Raji (cell line): Measurements from ENCODE around the gene MYH3.

Source experiments
- POLR2A ChIP-seq: IDR thresholded peaks from 2 replicates; pipeline ENCODE4 v1.6.1; 2011; ENCODE audit warnings: low read depth, low read length, control low read depth; ENCODE audit not compliant: insufficient read depth

Gene MYH3

DNA sequence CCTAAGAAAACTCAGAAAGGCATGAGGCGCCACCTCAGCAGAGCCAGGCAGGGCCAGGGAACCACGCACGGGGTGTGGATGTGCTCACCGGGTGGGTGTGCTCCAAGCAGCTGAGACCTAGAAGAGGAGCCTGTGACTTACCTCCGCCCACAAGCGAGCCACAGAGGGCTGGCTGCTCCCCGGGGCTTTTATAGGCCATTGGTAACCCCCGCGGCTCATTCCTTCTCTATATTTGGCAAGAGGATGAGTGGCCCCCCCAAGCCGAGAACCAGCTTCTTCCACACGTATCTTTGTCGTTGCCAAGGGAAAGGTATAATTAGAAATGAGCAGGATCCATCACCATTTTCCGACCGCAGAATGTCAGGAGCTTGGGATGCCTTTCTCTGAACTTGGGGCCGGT, at the start of gene MYH3:
TSS of gene MYH3 (minus strand) at position 162 of the 400 bp plus-strand sequence. CDS start 2,245 bp downstream, outside the sequence.
- no peak for TF ChIP-seq POLR2A

DNA sequence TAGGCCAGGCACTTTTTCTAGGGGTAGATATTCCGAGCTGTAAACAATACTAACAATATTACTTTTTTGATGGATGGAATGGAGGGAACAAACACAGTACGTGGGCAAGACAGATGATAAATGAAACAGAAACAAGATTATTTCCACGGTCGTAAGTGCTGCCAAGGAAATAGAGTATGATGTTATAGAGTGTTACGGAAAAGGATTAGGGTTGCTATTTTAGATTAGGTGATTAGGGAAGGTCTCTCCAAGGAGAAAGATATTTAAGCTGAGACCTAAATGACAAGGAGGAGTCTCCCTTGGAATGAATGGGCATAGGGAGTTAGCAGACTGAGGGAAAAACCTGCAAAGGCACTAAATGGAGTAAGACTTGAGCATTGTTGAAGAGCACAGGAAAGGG, 48.6 kb upstream of the MYH3 start:
- TF ChIP-seq POLR2A, result no peak

DNA sequence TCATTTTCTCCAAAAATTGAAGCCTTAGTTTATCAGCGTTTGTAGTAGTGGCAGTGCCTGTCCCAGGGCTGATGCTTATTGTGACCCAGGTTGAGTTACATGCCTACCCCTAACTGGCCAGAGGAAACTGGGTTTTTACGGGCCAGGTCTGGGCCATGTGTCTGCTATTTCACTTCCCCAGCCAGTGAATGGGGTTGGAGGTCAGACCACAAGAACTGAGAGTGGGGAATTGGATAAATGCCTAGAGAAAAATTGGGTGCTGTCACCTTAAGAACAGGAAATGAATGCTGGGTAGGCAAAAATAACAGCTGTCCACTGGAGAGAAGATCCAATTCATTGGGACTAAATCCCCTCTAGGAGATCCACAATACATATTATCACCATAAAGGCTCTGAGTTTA, 45.5 kb upstream of the MYH3 start:
- TF ChIP-seq POLR2A, result no peak

DNA sequence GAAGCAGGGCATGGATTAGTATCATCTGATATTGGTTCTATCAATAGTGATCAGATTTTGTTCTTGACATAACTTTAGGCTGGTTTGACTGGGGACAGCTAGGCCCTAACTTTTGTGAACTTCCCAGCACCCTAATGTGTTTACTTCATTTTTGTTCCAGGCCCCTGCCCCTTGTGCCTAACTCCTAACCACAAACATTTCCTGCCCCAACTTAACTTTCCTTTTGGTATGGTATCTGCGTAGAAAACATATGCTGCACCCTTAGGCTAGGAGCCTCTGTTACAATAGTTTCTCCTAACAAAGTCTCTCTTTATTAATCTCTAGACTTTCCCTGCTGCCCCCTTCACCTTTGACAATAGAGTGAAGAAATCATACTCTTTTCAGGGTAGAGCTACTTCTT, 42.7 kb upstream of the MYH3 start:
- TF ChIP-seq POLR2A, result no peak

DNA sequence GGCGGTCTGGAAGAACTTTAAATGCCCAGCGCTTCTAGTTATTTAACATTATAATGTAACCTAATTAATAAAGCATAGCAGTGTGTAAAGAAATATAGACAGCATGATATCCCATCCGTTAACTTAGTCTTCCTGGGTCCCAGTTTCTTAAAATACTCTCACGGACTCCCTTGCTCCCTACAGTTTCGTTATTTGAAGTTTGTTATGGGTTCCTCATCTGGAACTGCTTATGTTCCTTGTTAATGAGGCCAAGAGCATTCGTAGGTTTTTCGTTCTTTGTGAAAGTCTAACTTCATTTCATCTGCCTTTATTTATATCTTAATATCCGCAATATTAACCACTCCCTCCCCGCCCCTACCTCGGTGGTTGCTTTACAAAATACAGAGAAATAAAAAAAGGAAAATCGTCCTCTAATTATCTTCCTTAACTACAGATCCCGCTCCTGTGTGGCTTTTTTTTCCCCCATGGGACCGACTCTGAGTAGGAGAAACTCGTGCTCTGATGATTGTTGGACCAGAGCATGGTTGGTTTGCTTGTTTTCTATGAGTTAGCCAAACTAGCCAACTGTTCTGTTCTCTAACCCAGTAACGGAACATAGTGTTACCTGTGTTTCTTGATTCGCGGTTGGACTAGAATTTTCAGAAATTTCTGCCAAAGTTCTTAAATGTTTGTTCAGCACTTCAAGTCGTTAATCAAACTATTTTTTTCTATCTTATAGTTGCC, 41.1 kb upstream of the MYH3 start:
- TF ChIP-seq POLR2A, result no peak

DNA sequence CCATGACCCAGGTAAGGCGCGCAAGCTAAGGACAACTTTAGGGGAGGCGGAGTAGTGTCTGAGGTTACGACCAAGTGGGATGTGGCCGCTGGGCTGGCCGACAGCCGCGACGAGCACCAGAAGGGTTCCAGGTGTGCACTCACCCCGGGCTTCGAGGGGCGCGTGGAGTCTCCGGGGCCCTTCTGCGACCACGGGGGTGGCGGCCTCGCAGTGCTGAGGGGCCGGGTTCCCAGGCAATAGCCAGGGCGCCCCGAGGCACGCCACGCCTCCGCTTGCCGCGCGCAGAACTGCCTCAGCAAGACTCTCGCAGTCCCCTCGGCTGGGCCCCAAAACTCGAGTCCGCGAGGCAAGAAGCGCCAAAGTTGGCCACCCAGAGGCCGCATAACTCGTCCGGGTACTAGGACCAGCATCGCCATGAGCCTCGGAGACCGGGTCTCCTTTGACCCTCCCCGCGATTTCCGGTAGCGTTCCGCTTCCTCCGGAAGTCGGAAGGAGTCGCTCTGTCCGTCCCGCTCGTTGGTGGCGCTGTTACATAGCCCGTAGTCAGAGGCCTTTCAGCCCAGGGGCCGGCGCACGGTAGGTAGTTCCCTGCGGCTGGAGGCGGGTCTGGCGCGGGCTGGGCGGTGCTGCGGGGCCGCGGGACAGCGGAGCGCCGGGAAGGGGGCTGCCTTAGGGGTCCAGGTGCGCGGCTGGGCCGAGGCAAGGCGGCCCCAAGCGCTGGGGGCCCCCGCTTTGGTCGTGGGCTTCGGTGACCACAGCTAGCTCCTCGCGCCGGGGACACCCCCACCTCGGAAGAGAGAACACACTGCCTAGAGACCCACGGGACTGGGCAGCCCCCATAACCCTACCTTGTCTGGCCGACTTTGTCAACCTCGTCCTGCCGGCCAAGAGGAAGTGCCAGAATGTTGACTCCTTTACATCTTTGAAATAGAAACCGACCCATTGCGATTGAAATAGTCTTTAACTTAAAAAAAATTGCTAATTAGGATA, 40.3 kb upstream of the MYH3 start, which contains the start of the genes ADPRM and SCO1:
TSS of gene ADPRM (plus strand) at position 503 of the 990 bp plus-strand sequence. CDS start 7,333 bp downstream, outside the sequence.
TSS of gene SCO1 (minus strand) at position 442 of the 990 bp plus-strand sequence. CDS start at position 416, 26 bp downstream.
- peak; percentile 96 for TF ChIP-seq POLR2A

DNA sequence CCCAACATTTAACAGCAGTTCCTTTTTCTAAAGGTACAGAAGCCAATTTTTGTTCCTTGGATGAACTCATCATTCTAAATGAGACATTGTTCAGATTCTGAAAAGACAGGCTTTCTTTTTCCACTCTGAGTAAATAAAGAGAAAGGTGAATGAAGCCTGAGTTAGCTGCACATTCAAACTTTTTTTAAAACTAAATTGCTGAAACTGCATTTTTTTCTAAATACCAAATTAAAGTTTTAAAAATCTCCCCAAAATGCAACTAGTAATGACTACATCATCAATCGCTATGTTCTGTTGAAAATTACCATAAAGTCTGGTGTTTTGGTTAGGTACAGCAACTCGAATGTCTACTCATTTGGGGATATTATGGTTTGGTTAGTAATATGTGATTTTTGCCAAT, 30.4 kb upstream of the MYH3 start:
- TF ChIP-seq POLR2A, result no peak

DNA sequence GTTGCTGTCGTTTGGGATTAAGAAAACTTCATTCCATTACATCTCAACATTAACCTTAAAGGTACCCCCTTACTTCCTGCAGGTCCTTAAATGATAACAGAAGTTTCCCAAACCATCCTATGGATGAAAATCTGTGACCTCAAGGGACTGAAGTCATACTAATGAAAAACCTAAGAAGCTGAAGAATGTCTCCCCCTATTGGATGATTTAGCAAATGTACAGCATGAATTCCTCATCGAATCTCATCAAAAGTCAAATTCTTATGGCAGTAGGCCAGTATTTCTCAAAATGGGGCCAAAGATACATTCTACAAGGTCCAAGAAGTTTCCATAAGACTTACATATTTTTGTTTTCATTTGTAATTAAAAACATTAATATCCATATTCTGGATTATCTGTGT, 26.7 kb upstream of the MYH3 start:
- no peak for TF ChIP-seq POLR2A

DNA sequence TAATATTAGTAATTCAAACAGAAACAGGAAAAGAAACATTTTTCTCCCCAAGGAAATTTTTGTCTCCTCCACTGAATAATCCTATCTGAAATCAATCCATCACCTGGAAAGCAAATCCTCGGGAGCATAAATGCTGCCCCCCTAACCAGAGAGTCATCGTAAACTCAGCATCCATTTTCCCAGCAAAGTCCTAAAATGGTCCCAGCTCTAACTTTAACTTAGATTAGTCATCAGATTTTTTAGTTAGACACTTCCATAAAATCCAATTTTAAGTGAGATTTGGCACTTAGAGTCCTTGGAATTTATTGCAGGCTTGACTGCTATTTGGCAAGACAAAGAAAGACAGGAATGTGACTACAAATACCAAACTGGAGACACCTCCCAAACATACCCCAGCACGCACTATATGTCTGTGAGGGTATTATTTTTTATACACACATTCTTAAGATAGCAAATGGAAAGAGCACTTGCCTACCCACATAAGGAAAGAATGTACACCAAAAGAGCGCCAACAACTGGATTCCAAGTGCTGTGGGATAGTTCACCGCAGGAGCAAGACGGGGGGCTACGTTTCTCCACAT, 24.8 kb upstream of the MYH3 start:
- TF ChIP-seq POLR2A, result no peak

DNA sequence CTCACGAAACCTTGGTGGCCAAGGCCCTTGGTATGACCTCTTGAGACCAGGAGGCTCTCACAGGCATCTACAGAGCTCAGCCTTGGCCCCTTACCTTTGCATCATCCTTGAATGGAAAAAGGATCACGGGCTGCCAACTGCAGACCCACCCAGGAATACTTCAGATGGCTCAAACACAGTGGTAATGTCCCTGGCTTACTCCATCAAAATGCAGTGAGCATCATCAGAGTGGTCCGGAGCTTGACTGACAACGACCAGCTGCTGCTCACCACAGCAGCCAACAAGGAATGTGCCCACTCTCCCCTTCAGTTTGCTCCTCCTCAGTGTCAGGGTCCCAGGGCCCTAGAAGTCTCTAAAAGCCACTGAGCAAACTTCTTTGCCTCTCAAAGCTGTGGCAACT, 17.6 kb upstream of the MYH3 start:
- no peak for TF ChIP-seq POLR2A

DNA sequence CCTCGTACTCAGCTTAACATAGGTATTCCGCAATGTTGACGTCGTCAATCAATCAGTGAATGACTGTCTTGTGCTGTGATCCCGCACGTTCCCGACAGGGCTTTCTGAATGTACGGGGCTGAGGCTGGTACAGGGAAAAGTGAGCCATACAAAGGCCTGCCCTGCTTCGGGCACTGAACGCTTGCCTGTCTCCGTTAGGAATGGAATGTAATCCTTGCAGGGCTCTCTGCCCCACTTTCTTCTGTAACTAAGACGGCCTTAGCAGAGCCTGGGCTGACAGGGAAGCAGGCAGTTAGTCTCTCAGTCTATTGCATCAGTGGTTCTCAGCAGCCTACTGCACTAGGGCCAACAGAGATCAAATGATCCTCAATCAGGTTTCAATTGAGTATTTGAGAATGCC, 16.2 kb upstream of the MYH3 start:
- no peak for TF ChIP-seq POLR2A

DNA sequence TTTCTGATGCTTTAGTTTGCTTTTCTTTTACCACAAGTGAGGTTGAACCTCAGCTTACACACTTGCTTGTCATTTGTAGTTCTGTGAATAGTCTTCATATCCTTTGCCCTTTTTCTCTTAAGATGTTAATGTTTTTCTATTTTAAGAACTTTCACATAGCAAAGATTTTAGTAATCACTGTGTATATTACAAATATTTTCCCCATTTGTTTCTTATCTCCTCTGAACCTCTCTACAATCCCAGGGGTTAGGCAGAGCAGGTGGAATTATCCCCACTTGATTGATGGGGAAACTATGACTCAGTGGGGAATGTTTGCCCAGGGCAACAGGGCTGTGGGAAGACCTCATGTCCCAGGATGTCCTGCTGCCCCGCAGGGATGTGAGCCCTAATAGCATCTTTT, 11.7 kb upstream of the MYH3 start:
- TF ChIP-seq POLR2A, result no peak

DNA sequence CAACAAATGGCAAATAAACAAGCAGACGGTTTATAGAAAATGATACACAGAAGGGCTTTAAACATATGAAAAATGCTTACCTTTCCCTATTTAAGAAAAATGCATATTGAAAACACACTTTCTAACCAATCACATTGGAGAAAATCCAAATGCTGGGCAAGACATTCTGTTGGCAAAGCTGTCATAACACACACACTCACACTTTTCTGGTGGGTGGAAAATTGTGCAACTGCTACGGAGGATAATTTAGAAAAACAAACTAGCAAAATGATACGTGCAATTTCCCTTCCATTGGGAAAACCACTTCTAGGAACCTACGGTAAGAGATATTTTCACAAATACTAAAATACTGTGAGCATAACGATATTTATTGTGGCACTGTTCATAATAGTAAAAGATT, 9.8 kb upstream of the MYH3 start:
- TF ChIP-seq POLR2A, result no peak

DNA sequence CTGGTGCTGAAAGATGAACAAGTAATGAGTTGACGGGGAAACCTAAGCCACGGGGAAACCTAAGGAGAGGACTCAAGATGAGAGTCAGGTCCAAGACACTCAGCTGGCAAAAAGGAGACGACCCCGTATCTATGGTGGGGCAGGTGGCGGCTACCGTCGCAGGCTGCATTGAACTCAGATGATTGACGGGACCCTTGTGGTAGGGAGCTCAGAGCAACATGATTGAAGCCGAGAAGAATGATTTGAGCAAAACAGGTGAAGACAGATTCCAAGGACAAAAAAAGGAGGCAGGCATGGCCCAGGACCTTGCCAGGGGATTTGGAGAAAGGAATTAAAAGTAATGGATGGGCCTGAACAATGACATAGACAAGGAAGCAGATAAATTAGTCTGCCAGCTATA, 7.5 kb upstream of the MYH3 start:
- TF ChIP-seq POLR2A, result no peak

DNA sequence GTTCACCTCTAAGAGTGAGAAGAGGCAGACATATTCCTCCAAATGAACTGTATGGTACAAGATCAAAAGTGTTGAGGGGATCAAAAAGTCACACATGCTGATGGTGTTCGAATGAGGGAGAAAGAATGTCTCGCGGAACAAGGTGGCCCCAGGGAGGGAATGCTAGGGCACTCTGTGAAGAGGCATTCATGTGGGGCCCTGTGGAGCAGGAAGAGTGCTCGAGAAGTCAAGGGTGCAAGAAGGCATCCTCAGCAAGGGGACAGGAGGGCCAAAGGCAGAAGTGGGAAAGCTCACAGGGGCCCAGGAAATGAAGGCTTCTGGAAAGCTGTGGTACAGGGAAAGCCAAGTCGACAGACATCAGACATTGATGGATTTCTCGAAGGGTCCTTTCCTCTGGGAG, 6.1 kb upstream of the MYH3 start:
- no peak for TF ChIP-seq POLR2A
